Frontal cortex (tissue), 4 donors: Measurements from ENCODE around the gene IKZF3. TPM values are rescaled to one million over a fixed set of nuclear protein-coding genes. Genes with fewer than 3 reads are reported as not detected.
"Not testable (repeated sequence)": the region's sequence is repeated elsewhere in the genome, so short reads cannot be mapped to it uniquely, and the experiment has no call there.

ENCODE experiments used
- DNase-seq, 2 donors: peaks; one replicate each; pipeline ENCODE4 v3.0.0; 2012; ENCODE audit warnings: low spot score in 2 of 2
- FAIRE-seq: peaks from 2 replicates; lab custom pipeline; 2012; peaks lifted over from hg19 to GRCh38; lab: Jason Lieb, UNC
- total RNA-seq: library from RNA; depleted of rRNA; stranded (reverse); fragments of >200 nt; gene quantifications from one replicate; pipeline ENCODE4 v1.2.3, GENCODE V29; 2014
- donor health status: control.
- donor health status: control.
- donor health status: control.

The IKZF3 gene
- total RNA-seq, 1 donor from 2014 or later: 0.41 TPM

- DNase-seq (no peak), FAIRE-seq (no peak)
Observed at GRCh38 chr17:39863244-39863917, 731 bp downstream of the IKZF3 start.

- FAIRE-seq: no peak
- DNase-seq: no peak
Observed at GRCh38 chr17:39861235-39861634, 2.9 kb downstream of the IKZF3 start.

GRCh38 chr17:39855911-39856649 is 8.0 kb downstream of the IKZF3 start:
- FAIRE-seq: not testable (repeated sequence)

GRCh38 chr17:39854909-39855308 is 9.2 kb downstream of the IKZF3 start:
- FAIRE-seq (no peak), DNase-seq (no peak)

More at GRCh38 chr17:39855911-39856649, 8.0 kb downstream of the IKZF3 start:
- not testable (repeated sequence) for DNase-seq

- DNase-seq: no peak
- FAIRE-seq: no peak
Observed at GRCh38 chr17:39852239-39852638, 11.9 kb downstream of the IKZF3 start.

- FAIRE-seq: peak; percentile 99
- not testable (repeated sequence) for DNase-seq
Observed at GRCh38 chr17:39850186-39850585, 13.9 kb downstream of the IKZF3 start.

- FAIRE-seq: no peak
- DNase-seq: no peak
Observed at GRCh38 chr17:39848600-39848999, 15.5 kb downstream of the IKZF3 start.

GRCh38 chr17:39846205-39846604 is 17.9 kb downstream of the IKZF3 start:
- FAIRE-seq: no peak
- no peak for DNase-seq

- no peak for DNase-seq
- FAIRE-seq: no peak
Observed at GRCh38 chr17:39845052-39845846, 18.9 kb downstream of the IKZF3 start.

- no peak for DNase-seq
- no peak for FAIRE-seq
Observed at GRCh38 chr17:39841134-39841683, 22.9 kb downstream of the IKZF3 start.

GRCh38 chr17:39838784-39839183 is 25.3 kb downstream of the IKZF3 start:
- DNase-seq (no peak), FAIRE-seq (no peak)

GRCh38 chr17:39838057-39838456 is 26.1 kb downstream of the IKZF3 start:
- FAIRE-seq: no peak
- no peak for DNase-seq

GRCh38 chr17:39836117-39836516 is 28.0 kb downstream of the IKZF3 start:
- FAIRE-seq (no peak), DNase-seq (no peak)

GRCh38 chr17:39835038-39835786 is 28.9 kb downstream of the IKZF3 start:
- DNase-seq (no peak), FAIRE-seq (no peak)

GRCh38 chr17:39834017-39834416 is 30.1 kb downstream of the IKZF3 start:
- FAIRE-seq: no peak
- DNase-seq: no peak

- no peak for DNase-seq
- FAIRE-seq: no peak
Observed at GRCh38 chr17:39831588-39831987, 32.5 kb downstream of the IKZF3 start.

- FAIRE-seq (no peak), DNase-seq (no peak)
Observed at GRCh38 chr17:39828443-39828842, 35.7 kb downstream of the IKZF3 start.

GRCh38 chr17:39826334-39826733 is 37.8 kb downstream of the IKZF3 start:
- DNase-seq (no peak), FAIRE-seq (no peak)

- DNase-seq (no peak), FAIRE-seq (no peak)
Observed at GRCh38 chr17:39823407-39824054, 40.6 kb downstream of the IKZF3 start.
